Measurements from ENCODE around the gene REN.
A peak's percentile ranks its signal among the peaks of the same experiment; 100 is the strongest.

Gene REN

DNA sequence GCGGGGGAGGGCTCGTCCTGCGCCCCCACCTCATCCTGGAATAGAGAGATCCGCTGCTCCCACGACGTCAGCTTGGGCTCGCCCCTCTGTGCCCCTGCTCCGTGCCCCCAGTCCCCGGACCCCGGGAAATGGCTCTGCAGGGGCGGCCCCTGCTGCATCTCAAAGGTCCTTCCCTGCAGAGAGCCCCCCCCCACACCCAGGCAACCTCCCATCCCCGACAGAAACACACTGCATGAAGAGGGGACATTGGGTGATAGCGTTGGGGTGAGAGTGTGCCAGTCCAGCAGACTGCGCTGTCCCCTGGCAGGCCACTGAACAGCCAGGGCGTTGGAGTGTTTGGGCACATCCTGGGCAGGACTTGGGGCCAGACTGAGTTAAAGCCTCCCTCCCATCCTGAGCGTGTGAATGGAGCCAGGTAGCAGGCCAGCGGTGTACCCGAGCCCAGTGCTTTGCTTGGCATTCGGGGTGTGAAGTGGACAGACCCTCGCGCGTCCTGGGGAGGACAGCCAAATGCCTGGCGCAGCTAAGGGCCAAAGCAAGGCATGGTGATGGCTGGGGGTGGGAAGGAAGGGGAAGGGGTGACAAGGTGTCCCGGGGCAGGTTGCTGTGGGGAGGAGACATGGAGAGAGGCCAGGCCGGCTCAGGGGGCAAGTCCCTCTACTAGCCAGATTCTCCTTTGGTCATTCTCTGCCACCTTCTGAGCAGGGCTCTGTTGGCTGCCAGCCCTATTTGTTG lies 13.7 kb downstream of the REN start:
- no peak for DNase-seq

GRCh38 chr1:204151552-204152309 lies 14.4 kb downstream of the REN start, which contains the start of gene ETNK2:
Gene ETNK2 (minus strand): TSS chr1:204152044. CDS start chr1:204151852, 192 bp downstream.
- peak; percentile 60 for DNase-seq

- no peak for DNase-seq
Observed at GRCh38 chr1:204150702-204151551, 15.2 kb downstream of the REN start.

GRCh38 chr1:204149635-204150565 lies 16.2 kb downstream of the REN start:
- no peak for DNase-seq

DNA sequence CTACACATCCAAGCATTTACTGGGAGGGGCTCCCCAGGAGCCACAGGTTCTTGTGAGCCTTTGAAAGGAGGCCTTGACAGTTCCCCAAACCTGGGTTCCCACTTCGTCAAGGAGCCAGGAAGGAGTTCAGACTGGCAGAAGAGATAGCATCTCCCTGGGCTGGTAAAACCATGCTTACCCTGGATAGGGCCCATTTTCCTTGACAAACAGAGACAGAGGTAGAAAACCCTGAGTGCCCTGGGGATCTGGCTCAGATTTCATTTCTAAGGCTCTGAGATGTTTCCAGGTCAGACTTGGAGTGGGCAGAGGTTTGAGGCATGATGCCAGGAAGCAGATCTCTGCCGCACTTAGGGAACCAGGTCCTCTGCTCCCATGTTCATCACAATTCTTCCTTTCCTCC lies 17.0 kb downstream of the REN start:
- no peak for DNase-seq

DNA sequence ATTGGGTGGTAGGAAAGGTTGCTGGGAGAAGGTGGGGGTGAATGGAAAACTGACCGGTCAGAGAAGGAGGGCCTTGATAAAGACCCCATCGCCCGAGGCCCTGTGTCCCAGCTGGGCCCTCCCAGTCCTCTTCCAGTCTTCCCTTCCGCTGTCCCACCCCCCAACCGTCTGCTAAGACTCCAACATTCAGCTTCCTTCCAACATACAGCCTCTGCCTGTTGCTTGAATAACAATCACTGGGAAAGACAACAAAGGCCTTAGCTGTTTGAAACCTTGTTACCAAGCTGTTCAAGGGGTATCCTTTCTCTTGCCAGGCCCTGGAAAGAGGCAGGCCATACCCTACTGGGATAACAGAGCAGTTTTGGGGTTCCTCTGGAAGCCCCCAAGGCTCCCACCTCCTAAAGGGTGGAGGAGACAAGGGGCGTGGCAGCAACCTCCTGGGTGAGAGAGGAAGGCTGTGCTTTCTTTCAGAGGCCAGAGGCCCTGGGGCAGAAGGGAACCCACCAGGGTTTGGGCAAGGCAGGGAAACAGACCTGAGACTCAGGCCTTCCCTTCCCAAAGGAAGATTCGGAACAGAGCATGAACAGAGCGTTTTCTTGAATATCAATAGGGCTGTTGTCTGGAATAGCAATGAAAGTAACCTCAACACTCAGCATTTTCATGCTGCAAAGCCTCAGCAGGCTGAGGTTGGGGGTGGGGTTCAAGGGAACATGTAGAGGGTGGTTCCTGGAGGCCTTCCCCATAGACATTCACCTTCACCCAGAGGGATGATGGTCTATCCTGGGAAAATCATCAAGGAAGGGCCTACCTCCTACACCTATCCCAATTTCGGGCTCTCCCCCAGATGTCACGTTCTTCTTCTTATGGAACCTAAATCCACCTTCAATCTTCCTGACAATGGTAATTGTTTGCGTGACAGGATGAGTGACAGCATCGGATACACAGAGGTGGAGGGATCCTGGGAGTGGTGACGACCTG lies 18.4 kb downstream of the REN start:
- DNase-seq, result no peak

DNA sequence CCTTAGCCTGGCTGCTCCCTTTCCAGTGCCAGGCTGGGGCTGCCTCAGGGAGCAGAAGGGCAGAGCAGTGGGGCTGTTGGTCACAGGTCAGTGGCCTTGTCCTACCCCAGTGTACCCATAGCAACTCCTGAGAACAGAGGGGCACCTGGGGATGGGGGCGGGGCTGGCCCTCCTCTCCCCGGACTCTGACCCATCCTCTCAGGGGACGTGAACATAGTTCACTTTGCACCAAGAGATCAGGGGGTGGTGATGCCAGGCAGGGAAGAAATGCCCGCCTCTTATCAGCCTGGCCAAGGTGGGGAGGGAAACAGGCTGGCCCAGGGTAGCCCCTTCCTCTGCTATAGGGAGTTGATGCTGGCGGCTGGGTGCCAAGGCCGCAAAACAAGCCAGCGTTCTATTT lies 19.2 kb downstream of the REN start:
- no peak for DNase-seq

DNA sequence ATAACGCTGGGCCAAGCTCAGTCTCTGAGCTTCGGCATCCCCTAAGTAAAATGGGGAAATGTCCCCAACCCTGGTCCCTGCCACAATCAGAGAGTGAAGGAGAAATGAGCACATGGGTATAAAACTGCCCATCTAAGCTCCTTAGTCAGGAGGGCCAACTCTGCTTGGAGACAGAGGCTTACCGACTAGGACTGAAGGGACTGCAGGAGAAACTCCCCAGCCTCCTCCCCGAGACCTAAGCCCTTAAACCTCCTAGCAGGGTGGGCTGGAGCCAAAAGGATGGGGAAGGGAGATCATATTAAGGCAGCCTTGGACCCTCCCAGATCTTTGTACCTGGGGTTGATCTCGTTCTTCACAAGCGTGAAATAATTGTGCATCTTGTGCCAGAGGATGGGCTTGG lies 19.8 kb downstream of the REN start:
- DNase-seq, result no peak

DNA sequence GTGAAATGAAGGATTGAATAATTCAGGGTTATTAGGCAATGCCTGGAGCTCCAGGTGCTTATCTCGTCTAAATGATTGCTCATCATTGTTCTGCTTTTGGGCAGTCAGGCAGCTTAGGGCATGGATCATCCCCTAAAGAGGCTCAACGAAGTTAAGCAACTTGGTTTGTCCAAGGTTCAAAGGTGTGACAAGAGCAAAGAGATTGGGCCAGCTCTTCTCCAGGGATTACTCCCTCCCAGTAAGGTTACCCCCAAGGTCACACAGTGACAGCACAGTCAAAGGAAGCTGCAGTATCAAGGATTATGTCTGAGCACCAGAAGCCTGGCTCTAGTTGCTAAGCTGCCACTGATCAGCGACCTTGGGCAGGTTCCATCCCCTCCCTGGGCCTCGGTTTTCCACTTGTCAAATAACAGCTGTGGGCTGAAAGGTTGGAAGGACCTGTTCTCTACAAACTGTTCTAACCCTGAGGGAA lies 21.1 kb downstream of the REN start:
- DNase-seq, result no peak

- DNase-seq, result no peak
Observed at GRCh38 chr1:204143276-204144041, 22.7 kb downstream of the REN start.

- no peak for DNase-seq
Observed at GRCh38 chr1:204142032-204142974, 23.8 kb downstream of the REN start.

DNA sequence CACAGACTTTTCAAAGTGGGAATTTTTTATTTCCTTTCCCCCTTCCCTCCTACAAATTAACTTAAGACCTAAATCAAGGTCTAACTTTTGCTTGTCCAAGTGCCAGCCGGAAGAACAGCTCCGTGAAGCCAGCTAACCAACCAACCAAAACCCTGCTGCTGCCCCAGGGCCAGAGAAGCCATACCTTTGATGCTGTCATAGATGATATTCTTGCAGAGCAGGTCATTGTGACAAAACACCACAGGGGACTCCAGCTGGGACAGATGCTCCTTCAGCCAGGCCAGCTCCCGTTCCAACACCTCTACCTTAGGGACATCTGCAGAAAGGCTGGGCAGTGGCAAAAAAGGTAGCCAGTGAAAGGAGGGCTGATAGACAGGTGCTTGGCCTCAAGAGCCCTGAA lies 25.0 kb downstream of the REN start:
- no peak for DNase-seq

DNA sequence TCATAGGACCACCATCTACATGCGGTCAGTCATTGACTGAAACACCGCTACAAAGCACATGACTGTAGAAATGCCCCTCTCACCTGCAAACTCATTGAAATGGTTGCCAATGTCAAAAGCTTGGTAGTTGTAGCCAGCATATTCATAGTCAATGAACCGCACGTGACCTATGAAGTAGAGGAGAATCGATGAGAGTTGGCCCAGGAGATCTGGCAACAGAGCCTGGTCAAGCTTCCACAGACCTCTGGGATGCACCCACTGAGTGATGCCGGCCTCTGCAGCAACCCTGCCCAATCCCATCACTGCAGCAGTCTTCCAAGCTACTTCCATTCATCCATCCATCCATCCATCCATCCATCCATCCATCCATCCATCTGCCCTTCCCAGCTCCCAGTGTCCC lies 26.2 kb downstream of the REN start:
- no peak for DNase-seq

DNA sequence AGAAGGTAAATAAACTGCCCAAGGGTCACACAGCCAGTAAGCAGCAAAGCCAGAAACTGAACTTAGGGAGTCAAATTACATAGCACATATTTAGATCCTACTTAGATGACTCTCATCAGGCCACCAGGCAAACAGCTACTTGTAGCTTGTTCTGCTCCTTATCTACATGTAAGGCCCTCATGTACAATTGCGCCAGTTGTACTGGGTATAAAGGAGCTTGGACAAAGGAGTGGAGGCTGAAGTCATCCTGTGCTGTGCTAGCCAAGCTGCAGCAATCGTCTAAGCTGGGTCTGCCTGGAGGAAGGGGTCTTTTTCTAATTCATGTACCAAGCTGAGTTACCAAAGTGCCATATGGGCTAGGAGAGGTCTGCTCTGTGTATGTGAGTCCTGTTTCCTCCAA lies 27.0 kb downstream of the REN start:
- no peak for DNase-seq

DNA sequence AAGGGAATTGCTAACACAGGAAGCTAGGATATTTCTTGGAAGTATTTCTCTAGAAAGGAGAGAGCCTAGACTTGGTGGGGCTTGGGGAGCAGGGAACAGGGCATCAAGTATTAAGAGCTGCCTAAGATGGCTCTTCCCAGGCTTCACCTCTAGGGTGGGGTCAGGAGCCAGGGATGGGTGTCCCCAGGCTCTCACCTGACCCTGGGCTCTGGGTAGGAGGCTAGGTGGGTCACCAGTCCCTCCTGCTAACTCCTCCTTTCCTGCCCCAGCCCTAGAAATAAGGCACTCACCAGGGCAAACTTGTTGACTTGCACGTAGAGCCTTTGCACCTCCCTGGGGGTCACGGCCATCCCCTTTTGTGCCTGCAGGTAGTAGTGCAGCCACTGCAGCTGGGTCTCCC lies 29.3 kb downstream of the REN start:
- DNase-seq, result no peak

GRCh38 chr1:204134103-204134502 lies 32.0 kb downstream of the REN start:
- DNase-seq, result no peak

GRCh38 chr1:204132718-204133117 lies 33.4 kb downstream of the REN start:
- no peak for DNase-seq

DNA sequence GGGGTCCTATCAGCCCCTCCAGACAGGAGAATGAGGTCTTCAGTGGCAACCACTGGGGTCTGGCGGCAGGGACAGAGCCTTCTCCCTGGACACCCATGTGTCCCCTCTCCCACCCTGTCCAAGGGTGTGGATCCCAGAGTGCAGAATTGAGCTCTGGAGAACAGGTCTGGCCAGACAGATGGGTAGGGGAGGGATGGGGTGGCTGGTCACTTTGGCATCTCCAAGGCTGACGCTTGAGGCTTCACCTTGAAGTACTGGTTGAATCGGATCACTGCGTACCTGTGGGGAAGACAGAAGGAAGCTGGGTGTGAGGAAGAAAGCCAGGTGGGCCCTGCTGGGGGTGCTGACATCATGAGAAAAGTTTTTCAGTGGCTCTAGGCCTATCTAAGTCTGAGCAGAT lies 34.2 kb downstream of the REN start:
- no peak for DNase-seq

Measured in fibroblast of skin of right biceps (primary cell).